CD14-positive monocyte (primary cell): Measurements from ENCODE around the gene TOB1. TPM values are rescaled to one million over a fixed set of nuclear protein-coding genes. Genes with fewer than 3 reads are reported as not detected.

Experiments
- DNase-seq, 3 donors: peaks; one replicate each; pipeline ENCODE4 v3.0.0-alpha.2; 2011 to 2022
- H2AFZ ChIP-seq: 2 replicates; pipeline ENCODE4 v1.6.0; 2012; ENCODE audit warnings: mild to moderate bottlenecking, low read depth, low read length, inconsistent platforms; ENCODE audit not compliant: insufficient read depth, poor library complexity, severe bottlenecking
- H3K27ac ChIP-seq, 2 donors: 1 replicate in 1 of 2; 2 replicates in 1 of 2; pipeline ENCODE4 v1.5.1; 2012 to 2013; ENCODE audit warnings: low read length in 2 of 2, control low read depth in 1 of 2, inconsistent platforms in 1 of 2, low read depth in 1 of 2, mild to moderate bottlenecking in 1 of 2
- H3K27me3 ChIP-seq, 2 donors: one replicate each; pipeline versions ENCODE4 v1.6.0 to v1.6.1; 2011 to 2013; ENCODE audit warnings: low read length in 2 of 2; ENCODE audit not compliant: control insufficient read depth in 2 of 2, insufficient read depth in 2 of 2
- H3K36me3 ChIP-seq, 2 donors: replicated peaks in 1 of 2; 1 replicate in 1 of 2; 2 replicates in 1 of 2; pipeline versions ENCODE4 v1.5.1 to v1.6.1; 2012 to 2013; ENCODE audit warnings: low read length in 2 of 2, control low read depth in 1 of 2, inconsistent platforms in 1 of 2, mild to moderate bottlenecking in 1 of 2; ENCODE audit not compliant: insufficient read depth in 2 of 2, control insufficient read depth in 1 of 2
- H3K4me1 ChIP-seq, 2 donors: 1 replicate in 1 of 2; 2 replicates in 1 of 2; pipeline versions ENCODE4 v1.5.1 to v1.6.1; 2012 to 2013; ENCODE audit warnings: low read length in 2 of 2, control low read depth in 1 of 2, inconsistent platforms in 1 of 2, mild to moderate bottlenecking in 1 of 2, moderate library complexity in 1 of 2; ENCODE audit not compliant: insufficient read depth in 2 of 2, control insufficient read depth in 1 of 2
- H3K4me2 ChIP-seq: replicated peaks from 2 replicates; pipeline ENCODE3; 2012; ENCODE audit warnings: low read length, moderate library complexity, mild to moderate bottlenecking; ENCODE audit not compliant: poor library complexity, severe bottlenecking; ENCODE audit errors: extremely low read depth
- H3K4me3 ChIP-seq, 3 experiments: fragments of 200-600 bp in 1 of 3; sonication (generic) in 1 of 3; replicated peaks in 1 of 3; 1 replicate in 2 of 3; 2 replicates in 1 of 3; pipeline ENCODE4 v1.5.1; 2011 to 2013; ENCODE audit warnings: low read length in 3 of 3, mild to moderate bottlenecking in 3 of 3, control low read depth in 2 of 3, low read depth in 2 of 3, inconsistent platforms in 1 of 3, moderate library complexity in 1 of 3
- H3K79me2 ChIP-seq: 2 replicates; pipeline ENCODE4 v1.6.0; 2012; ENCODE audit warnings: mild to moderate bottlenecking, control low read depth, inconsistent platforms, low read length, moderate library complexity; ENCODE audit not compliant: insufficient read depth
- H3K9ac ChIP-seq: 2 replicates; pipeline ENCODE4 v1.6.0; 2017; ENCODE audit warnings: low read length, mild to moderate bottlenecking; ENCODE audit not compliant: insufficient read depth, poor library complexity, severe bottlenecking
- H3K9me3 ChIP-seq, 2 donors: replicated peaks in 1 of 2; 1 replicate in 1 of 2; 2 replicates in 1 of 2; pipeline versions ENCODE4 v1.5.1 to v1.6.1; 2012 to 2013; ENCODE audit warnings: low read length in 2 of 2, control low read depth in 1 of 2; ENCODE audit not compliant: control insufficient read depth in 1 of 2, insufficient read depth in 1 of 2
- H4K20me1 ChIP-seq: 2 replicates; pipeline ENCODE4 v1.6.0; 2012; ENCODE audit warnings: mild to moderate bottlenecking, low read length, control low read depth, moderate library complexity; ENCODE audit not compliant: insufficient read depth
- H3K27ac Mint-ChIP-seq, 7 donors: one replicate each; pipeline ENCODE4 v1.8.0; 2020; ENCODE audit warnings: mild to moderate bottlenecking in 7 of 7, mixed read lengths in 7 of 7, moderate library complexity in 6 of 7, inconsistent platforms in 2 of 7
- H3K27me3 Mint-ChIP-seq, 3 donors: one replicate each; pipeline ENCODE4 v1.8.0; 2021 to 2022; ENCODE audit warnings: low read depth in 3 of 3, mild to moderate bottlenecking in 3 of 3, mixed read lengths in 3 of 3, moderate library complexity in 3 of 3, inconsistent platforms in 1 of 3
- H3K36me3 Mint-ChIP-seq, 2 donors: one replicate each; pipeline ENCODE4 v1.8.0; 2020; ENCODE audit warnings: mixed read lengths in 2 of 2, inconsistent platforms in 1 of 2, mild to moderate bottlenecking in 1 of 2
- H3K4me1 Mint-ChIP-seq: one replicate; pipeline ENCODE4 v1.8.0; 2020; ENCODE audit warnings: mild to moderate bottlenecking, mixed read lengths
- H3K4me3 Mint-ChIP-seq, 2 donors: one replicate each; pipeline ENCODE4 v1.8.0; 2020; ENCODE audit warnings: mild to moderate bottlenecking in 2 of 2, mixed read lengths in 2 of 2, moderate library complexity in 1 of 2
- H3K9me3 Mint-ChIP-seq, 7 donors: one replicate each; pipeline ENCODE4 v1.8.0; 2020 to 2022; ENCODE audit warnings: mixed read lengths in 7 of 7, mild to moderate bottlenecking in 6 of 7, moderate library complexity in 6 of 7, inconsistent platforms in 2 of 7
- CTCF ChIP-seq: fragments of 200-600 bp; IDR thresholded peaks from one replicate; pipeline ENCODE4 v1.8.0; 2022; ENCODE audit warnings: antibody characterized with exemption, mild to moderate bottlenecking
- WGBS: methylation state at CpG from one replicate; pipeline ENCODE4 v1.1.5; 2013; ENCODE audit warnings: missing lambda C conversion rate; ENCODE audit not compliant: insufficient coverage; 5-methylcytosine and 5-hydroxymethylcytosine counted together
- intact Hi-C, 2 donors: fragments of 100-400 bp; cut with micrococcal nuclease; formaldehyde crosslinking; loops; one replicate each; pipeline versions ENCODE4 v1.15.0 to v1.15.1; 2023
- polyA plus RNA-seq, 3 donors: library from polyadenylated mRNA; depleted of rRNA in 1 of 3; unstranded in 2 of 3; stranded (reverse) in 1 of 3; fragments of 300-500 nt in 2 of 3; fragments of >200 nt in 1 of 3; fragmentation: Illumina TruSeq in 2 of 3; gene quantifications; 1 replicate in 2 of 3; 2 replicates in 1 of 3; pipeline ENCODE4 v1.2.3, GENCODE V29; 2012 to 2021

The TOB1 gene
- polyA plus RNA-seq, 3 donors = 18.5 to 107 (median 41.0) TPM

GRCh38 chr17:50816271-50816670 lies 49.9 kb downstream of the TOB1 start:
- Histone ChIP-seq H3K27me3 (no peaks in the 10 kb centered on the region), H3K4me2 (no peak overlapping the region), H2AFZ (no peak overlapping the region), H3K9me3 (no peaks in the 10 kb centered on the region), H4K20me1 (no peaks in the 10 kb centered on the region), H3K36me3 (no peaks in the 10 kb centered on the region), H3K4me3 (no peak overlapping the region), H3K4me1 (peaks cover 10 to 12% of the 10 kb centered on the region in 2 donors), H3K27ac (no peak overlapping the region), H3K9ac (no peak overlapping the region), H3K79me2 (no peaks in the 10 kb centered on the region)
- no peaks in the 10 kb centered on the region for H3K36me3 Mint-ChIP-seq
- 6% methylated on average over 2 of the region's 5 CpGs for WGBS
- peaks cover 21% of the 10 kb centered on the region for H3K4me1 Mint-ChIP-seq
- no peak overlapping the region for H3K4me3 Mint-ChIP-seq
- intact Hi-C loops = no loop called here
- peak; percentile 20 to 55 (median 41) for DNase-seq
- peaks cover 4 to 11% (median 7%) of the 10 kb centered on the region in 3 donors for H3K27me3 Mint-ChIP-seq
- peak overlapping the region in 2 of 7 donors; percentile 8 to 29 for H3K27ac Mint-ChIP-seq
- peaks cover 0 to 3% (median 0%) of the 10 kb centered on the region in 7 donors for H3K9me3 Mint-ChIP-seq
- no peak for TF ChIP-seq CTCF

DNA sequence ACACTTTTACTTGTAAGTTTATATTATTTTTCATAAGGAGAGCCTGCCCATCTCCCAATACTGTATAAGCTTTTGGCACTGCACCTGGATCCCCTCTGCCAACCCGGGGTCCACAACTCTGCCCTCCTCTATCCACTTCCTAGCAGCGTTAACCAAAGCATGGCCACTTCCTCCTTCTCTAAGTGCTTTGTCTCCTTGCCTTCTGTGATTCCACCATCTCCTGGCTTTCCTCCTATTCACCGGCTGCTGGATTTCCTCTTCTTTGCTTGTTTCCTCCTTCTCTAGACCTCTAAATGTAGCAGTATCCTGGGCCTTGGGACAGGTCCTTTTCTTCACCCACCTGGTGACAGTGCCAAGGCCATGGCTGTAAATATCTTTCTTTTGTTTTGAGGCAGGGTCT lies 50.8 kb downstream of the TOB1 start:
- 0% methylated on average over 3 of the region's 3 CpGs for WGBS
- peaks cover 0 to 3% (median 0%) of the 10 kb centered on the region in 7 donors for H3K9me3 Mint-ChIP-seq
- no peak overlapping the region for H3K4me2 ChIP-seq
- peaks cover 4 to 10% (median 7%) of the 10 kb centered on the region in 3 donors for H3K27me3 Mint-ChIP-seq
- H3K36me3 Mint-ChIP-seq = no peaks in the 10 kb centered on the region
- no peak overlapping the region for H3K4me3 ChIP-seq
- intact Hi-C loops = no loop called here
- H3K4me1 Mint-ChIP-seq = peaks cover 21% of the 10 kb centered on the region
- peak overlapping the region in 1 of 2 donors; percentile 54 for H3K4me3 Mint-ChIP-seq
- TF ChIP-seq CTCF = no peak
- no peaks in the 10 kb centered on the region for H3K9me3 ChIP-seq
- H2AFZ ChIP-seq = no peak overlapping the region
- H4K20me1 ChIP-seq = no peaks in the 10 kb centered on the region
- H3K4me1 ChIP-seq = peaks cover 10 to 12% of the 10 kb centered on the region in 2 donors
- no peak for DNase-seq
- H3K9ac ChIP-seq = no peak overlapping the region
- no peaks in the 10 kb centered on the region for H3K36me3 ChIP-seq
- no peaks in the 10 kb centered on the region for H3K27me3 ChIP-seq
- H3K27ac Mint-ChIP-seq = peak overlapping the region in 1 of 7 donors; percentile 10
- H3K79me2 ChIP-seq = no peaks in the 10 kb centered on the region
- H3K27ac ChIP-seq = no peak overlapping the region
